IMR-90 (cell line): ENCODE measurements around the gene TMEM158. TPM values are rescaled to one million over a fixed set of nuclear protein-coding genes. Genes with fewer than 3 reads are reported as not detected.

ENCODE experiments used
- ATAC-seq: fragments of 200-7000 bp; cut with Tn5 transposase; 2 replicates; pipeline ENCODE4 v1.9.1; 2020; ENCODE audit warnings: low read depth, mild to moderate bottlenecking, moderate library complexity
- BruUV-seq: library from RNA; stranded (reverse); fragments of 400-500 nt; replicated peaks from 2 replicates; lab custom pipeline; 2021; lab: Mats Ljungman, UMichigan
- CTCF ChIA-PET: fragments of 300-600 bp; formaldehyde crosslinking; extraction: SDS; loops from one replicate; lab custom pipeline; 2021; ENCODE audit warnings: antibody characterized with exemption; lab: Yijun Ruan, JAX
- POLR2A ChIA-PET: fragments of 300-600 bp; sonication (Branson Sonifier 250); formaldehyde crosslinking; loops from one replicate; lab custom pipeline; 2022; ENCODE audit warnings: antibody characterized with exemption; ENCODE audit not compliant: unreplicated experiment; lab: Charles Lee
- DNase-seq: peaks from one replicate; pipeline ENCODE4 v3.0.0; 2013
- H2AFZ ChIP-seq: replicated peaks from 2 replicates; pipeline ENCODE3; 2013; ENCODE audit warnings: low read length, mild to moderate bottlenecking; ENCODE audit not compliant: poor library complexity
- H2AK5ac ChIP-seq: 2 replicates; pipeline ENCODE4 v1.6.1; 2013; ENCODE audit warnings: low read depth, low read length, inconsistent platforms
- H2AK9ac ChIP-seq: replicated peaks from 2 replicates; pipeline ENCODE3; 2013; ENCODE audit warnings: mild to moderate bottlenecking, low read depth, low read length, moderate library complexity; ENCODE audit not compliant: poor library complexity
- H2BK120ac ChIP-seq: 2 replicates; pipeline ENCODE4 v1.6.1; 2013; ENCODE audit warnings: low read depth, low read length, inconsistent platforms
- H2BK15ac ChIP-seq: 3 replicates; pipeline ENCODE4 v1.6.1; 2013; ENCODE audit warnings: low read depth, low read length, inconsistent platforms
- H2BK20ac ChIP-seq: 2 replicates; pipeline ENCODE4 v1.6.1; 2013; ENCODE audit warnings: low read depth, mild to moderate bottlenecking, inconsistent platforms, low read length, moderate library complexity
- H2BK5ac ChIP-seq: 2 replicates; pipeline ENCODE4 v1.6.1; 2013; ENCODE audit warnings: mild to moderate bottlenecking, low read depth, low read length, inconsistent platforms; ENCODE audit not compliant: poor library complexity, severe bottlenecking
- H3K14ac ChIP-seq: replicated peaks from 2 replicates; pipeline ENCODE4 v1.6.1; 2013; ENCODE audit warnings: low read depth, low read length, inconsistent platforms
- H3K18ac ChIP-seq: 2 replicates; pipeline ENCODE4 v1.6.1; 2013; ENCODE audit warnings: low read depth, low read length, control low read depth
- H3K23ac ChIP-seq: 2 replicates; pipeline ENCODE4 v1.6.1; 2013; ENCODE audit warnings: low read depth, low read length, inconsistent platforms
- H3K27ac ChIP-seq: 2 replicates; pipeline ENCODE4 v1.5.1; 2013; ENCODE audit warnings: mild to moderate bottlenecking, control low read depth, low read length; ENCODE audit not compliant: insufficient read depth
- H3K27me3 ChIP-seq: 2 replicates; pipeline ENCODE4 v1.6.1; 2013; ENCODE audit warnings: low read length; ENCODE audit not compliant: control insufficient read depth, insufficient read depth
- H3K36me3 ChIP-seq: 2 replicates; pipeline ENCODE4 v1.6.1; 2013; ENCODE audit warnings: low read length, mixed read lengths; ENCODE audit not compliant: control insufficient read depth, insufficient read depth
- H3K4ac ChIP-seq: 2 replicates; pipeline ENCODE4 v1.6.1; 2013; ENCODE audit warnings: low read depth, low read length, inconsistent platforms
- H3K4me1 ChIP-seq: 2 replicates; pipeline ENCODE4 v1.6.1; 2013; ENCODE audit warnings: low read length, mixed read lengths; ENCODE audit not compliant: control insufficient read depth, insufficient read depth
- H3K4me2 ChIP-seq: 2 replicates; pipeline ENCODE4 v1.6.1; 2013; ENCODE audit warnings: low read depth, mild to moderate bottlenecking, control low read depth, low read length, moderate library complexity
- H3K4me3 ChIP-seq: 2 replicates; pipeline ENCODE4 v1.5.1; 2013; ENCODE audit warnings: low read depth, mild to moderate bottlenecking, control low read depth, low read length, moderate library complexity; ENCODE audit not compliant: insufficient read depth
- H3K56ac ChIP-seq: 2 replicates; pipeline ENCODE4 v1.6.1; 2013; ENCODE audit warnings: low read length, inconsistent platforms; ENCODE audit not compliant: insufficient read depth; ENCODE audit errors: extremely low read depth
- H3K79me1 ChIP-seq, 2 experiments: 2 replicates each; pipeline ENCODE4 v1.6.1; 2013; ENCODE audit warnings: low read length in 2 of 2, inconsistent platforms in 1 of 2, low read depth in 1 of 2
- H3K9ac ChIP-seq: 2 replicates; pipeline ENCODE4 v1.6.1; 2013; ENCODE audit warnings: low read depth, low read length, control low read depth
- H3K9me1 ChIP-seq: 2 replicates; pipeline ENCODE4 v1.6.1; 2013; ENCODE audit warnings: low read length, inconsistent platforms; ENCODE audit not compliant: insufficient read depth
- H3K9me3 ChIP-seq: 2 replicates; pipeline ENCODE4 v1.6.1; 2013; ENCODE audit warnings: low read length; ENCODE audit not compliant: control insufficient read depth, insufficient read depth
- H4K20me1 ChIP-seq: 2 replicates; pipeline ENCODE4 v1.6.1; 2013; ENCODE audit warnings: low read length, inconsistent platforms; ENCODE audit not compliant: insufficient read depth
- H4K5ac ChIP-seq: 2 replicates; pipeline ENCODE4 v1.6.1; 2013; ENCODE audit warnings: mild to moderate bottlenecking, low read depth, low read length, control low read depth
- H4K8ac ChIP-seq, 2 experiments: 2 replicates each; pipeline ENCODE4 v1.6.1; 2013; ENCODE audit warnings: low read depth in 2 of 2, low read length in 2 of 2, control low read depth in 1 of 2, inconsistent platforms in 1 of 2
- H4K91ac ChIP-seq: 2 replicates; pipeline ENCODE4 v1.6.1; 2013; ENCODE audit warnings: low read depth, low read length, inconsistent platforms; ENCODE audit not compliant: insufficient read depth
- BHLHE40 ChIP-seq: fragments of 150-350 bp; IDR thresholded peaks from 2 replicates; pipeline ENCODE4 v1.6.1; 2016; ENCODE audit warnings: mild to moderate bottlenecking, low read depth, low read length
- CEBPB ChIP-seq: IDR thresholded peaks from 2 replicates; pipeline ENCODE4 v1.6.1; 2012; ENCODE audit warnings: low read depth, low read length, improper control_type of control experiment
- CHD1 ChIP-seq: IDR thresholded peaks from 2 replicates; pipeline ENCODE4 v1.6.1; 2012; ENCODE audit warnings: low read depth, low read length, improper control_type of control experiment
- CTCF ChIP-seq: conservative IDR thresholded peaks from 2 replicates; pipeline ENCODE4 v1.5.1; 2012; ENCODE audit warnings: mild to moderate bottlenecking, low read depth, low read length, improper control_type of control experiment
- ELK1 ChIP-seq: fragments of 150-350 bp; IDR thresholded peaks from 2 replicates; pipeline ENCODE4 v1.6.1; 2016; ENCODE audit warnings: low read depth, mild to moderate bottlenecking, low read length, moderate library complexity, borderline replicate concordance
- FOS ChIP-seq: fragments of 150-350 bp; IDR thresholded peaks from 2 replicates; pipeline ENCODE4 v1.6.1; 2016; ENCODE audit warnings: low read depth, low read length
- MAFK ChIP-seq: IDR thresholded peaks from 2 replicates; pipeline ENCODE4 v1.6.1; 2012; ENCODE audit warnings: low read depth, low read length, improper control_type of control experiment
- MAZ ChIP-seq: IDR thresholded peaks from 2 replicates; pipeline ENCODE4 v1.6.1; 2012; ENCODE audit warnings: low read depth, mild to moderate bottlenecking, low read length, improper control_type of control experiment, moderate library complexity, borderline replicate concordance
- NFE2L2 ChIP-seq: fragments of 150-350 bp; IDR thresholded peaks from 2 replicates; pipeline ENCODE4 v1.6.1; 2016; ENCODE audit warnings: low read depth, mild to moderate bottlenecking, low read length
- POLR2A ChIP-seq: IDR thresholded peaks from 2 replicates; pipeline ENCODE4 v1.6.1; 2012; ENCODE audit warnings: mild to moderate bottlenecking, low read depth, low read length
- RAD21 ChIP-seq: IDR thresholded peaks from 2 replicates; pipeline ENCODE4 v1.6.1; 2012; ENCODE audit warnings: low read length, improper control_type of control experiment
- RCOR1 ChIP-seq: IDR thresholded peaks from 2 replicates; pipeline ENCODE4 v1.6.1; 2012; ENCODE audit warnings: mild to moderate bottlenecking, low read length, improper control_type of control experiment; ENCODE audit not compliant: insufficient replicate concordance
- RFX5 ChIP-seq: IDR thresholded peaks from 2 replicates; pipeline ENCODE4 v1.8.0; 2012; ENCODE audit warnings: low read depth, mild to moderate bottlenecking, low read length, moderate library complexity
- SMC3 ChIP-seq: fragments of 150-350 bp; IDR thresholded peaks from 2 replicates; pipeline ENCODE4 v1.6.1; 2016; ENCODE audit warnings: low read depth, mild to moderate bottlenecking, antibody characterized with exemption, low read length, moderate library complexity
- USF2 ChIP-seq: fragments of 150-350 bp; IDR thresholded peaks from 2 replicates; pipeline ENCODE4 v1.6.1; 2017; ENCODE audit warnings: mild to moderate bottlenecking, antibody characterized with exemption, low read length, low read depth
- WGBS, 2 experiments: methylation state at CpG; one replicate each; pipeline versions ENCODE4 v1.1.5 to v1.1.7; 2013; ENCODE audit warnings: missing lambda C conversion rate in 2 of 2; ENCODE audit not compliant: insufficient read length in 1 of 2; ENCODE audit errors: extremely low coverage in 2 of 2; 5-methylcytosine and 5-hydroxymethylcytosine counted together
- dilution Hi-C: fragments of 300-500 bp; cut with HindIII; formaldehyde crosslinking; loops from one replicate; pipeline ENCODE4 v1.14.3; 2018; ENCODE audit warnings: low sequenced_read_pairs; ENCODE audit not compliant: unreplicated experiment
- in situ Hi-C: fragments of 300-500 bp; cut with MboI; formaldehyde crosslinking; loops from 3 replicates; pipeline ENCODE4 v1.14.3; 2019; ENCODE audit warnings: low sequenced_read_pairs, inconsistent platforms, mixed read lengths
- intact Hi-C: fragments of 100-400 bp; cut with micrococcal nuclease; formaldehyde crosslinking; loops from 2 replicates; pipeline ENCODE4 v1.10.0; 2022
- polyA plus RNA-seq, 3 experiments: library from polyadenylated mRNA; depleted of rRNA; stranded (reverse); fragments of >200 nt; gene quantifications; 2 replicates each; pipeline ENCODE4 v1.2.3, GENCODE V29; 2012; ENCODE audit warnings: low replicate concordance in 1 of 3
- total RNA-seq: library from RNA; depleted of rRNA; stranded (reverse); fragments of >200 nt; gene quantifications from 2 replicates; pipeline ENCODE4 v1.2.3, GENCODE V29; 2012

Gene TMEM158
- total and polyA plus RNA-seq, 2 of the 4 experiments (the other 2 are of a cell fraction): 1.6 to 16.4 TPM

- Histone ChIP-seq H3K9ac (no peak overlapping the region), H3K56ac (no peak overlapping the region), H3K4me2 (no peak overlapping the region), H2BK120ac (no peak overlapping the region), H3K4me3 (no peak overlapping the region), H3K27ac (no peak overlapping the region), H2AK9ac (no peak overlapping the region), H3K4ac (no peak overlapping the region), H2AFZ (no peak overlapping the region), H3K27me3 (no peaks in the 10 kb centered on the region), H3K36me3 (no peaks in the 10 kb centered on the region), H3K9me3 (no peaks in the 10 kb centered on the region), H3K14ac (no peak overlapping the region), H4K91ac (no peak overlapping the region), H2BK5ac (no peak overlapping the region), H3K9me1 (peaks cover 14% of the 10 kb centered on the region), H2BK15ac (no peak overlapping the region), H3K23ac (no peak overlapping the region), H2BK20ac (no peak overlapping the region), H2AK5ac (no peak overlapping the region), H4K20me1 (no peaks in the 10 kb centered on the region), H3K79me1 (0 out of 4 replicates have a peak, but pooled peaks cover 0 to 2% of the 10 kb centered on the region in 2 experiments), H3K18ac (no peak overlapping the region), H4K8ac (no peak overlapping the region), H4K5ac (no peak overlapping the region), H3K4me1 (peaks cover 7% of the 10 kb centered on the region; the same call in 1 of the 2 replicates)
- dilution Hi-C loops: no loop called here
- ChIA-PET CTCF (no interaction called here), POLR2A (no interaction called here)
- 96% methylated on average over 4 of the region's 5 CpGs; no CpG with 5 or more reads in 1 of the 2 experiments for WGBS, 2 experiments
- ATAC-seq (no peak), DNase-seq (no peak)
- in situ Hi-C loops: no loop called here
- intact Hi-C loops: no loop called here
- no TSS peak for BruUV-seq
- no peak for TF ChIP-seq CHD1
- TF ChIP-seq BHLHE40: no peak
- no peak for TF ChIP-seq MAZ
- TF ChIP-seq ELK1: no peak
- no peak for TF ChIP-seq POLR2A
- no peak for TF ChIP-seq NFE2L2
- TF ChIP-seq RCOR1: no peak
- no peak for TF ChIP-seq SMC3
- no peak for TF ChIP-seq CEBPB
- TF ChIP-seq USF2: no peak
- no peak for TF ChIP-seq RFX5
- TF ChIP-seq RAD21: no peak
- TF ChIP-seq FOS: no peak
- no peak for TF ChIP-seq MAFK
- TF ChIP-seq CTCF: no peak
These were observed 31.3 kb downstream of the TMEM158 start for GRCh38 chr3:45194791-45195190.
